Measurements from ENCODE around the gene DRC3.
"Not testable (repeated sequence)": the region's sequence is repeated elsewhere in the genome, so short reads cannot be mapped to it uniquely, and the experiment has no call there.

The DRC3 gene, protein sequence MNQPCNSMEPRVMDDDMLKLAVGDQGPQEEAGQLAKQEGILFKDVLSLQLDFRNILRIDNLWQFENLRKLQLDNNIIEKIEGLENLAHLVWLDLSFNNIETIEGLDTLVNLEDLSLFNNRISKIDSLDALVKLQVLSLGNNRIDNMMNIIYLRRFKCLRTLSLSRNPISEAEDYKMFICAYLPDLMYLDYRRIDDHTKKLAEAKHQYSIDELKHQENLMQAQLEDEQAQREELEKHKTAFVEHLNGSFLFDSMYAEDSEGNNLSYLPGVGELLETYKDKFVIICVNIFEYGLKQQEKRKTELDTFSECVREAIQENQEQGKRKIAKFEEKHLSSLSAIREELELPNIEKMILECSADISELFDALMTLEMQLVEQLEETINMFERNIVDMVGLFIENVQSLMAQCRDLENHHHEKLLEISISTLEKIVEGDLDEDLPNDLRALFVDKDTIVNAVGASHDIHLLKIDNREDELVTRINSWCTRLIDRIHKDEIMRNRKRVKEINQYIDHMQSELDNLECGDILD

GRCh38 chr17:17972126-17972951 lies at the start of gene DRC3, which contains the start of gene TOM1L2:
Gene DRC3 (plus strand): TSS chr17:17972862. CDS start chr17:17977599, 4,737 bp downstream.
Gene TOM1L2 (minus strand): TSS chr17:17972400. CDS start chr17:17972313, 87 bp downstream.
- DNase-seq (ENCODE audit: low read depth in 2 of 3, low spot score in 2 of 3): peak; percentile 96 to 99 (median 99)

- no peak for DNase-seq (ENCODE audit: low read depth in 2 of 3, low spot score in 2 of 3)
Measured at GRCh38 chr17:17924131-17924856, 48.4 kb upstream of the DRC3 start.

GRCh38 chr17:17924857-17925250 lies 47.8 kb upstream of the DRC3 start:
- no peak for DNase-seq (ENCODE audit: low read depth in 2 of 3, low spot score in 2 of 3)

DNA sequence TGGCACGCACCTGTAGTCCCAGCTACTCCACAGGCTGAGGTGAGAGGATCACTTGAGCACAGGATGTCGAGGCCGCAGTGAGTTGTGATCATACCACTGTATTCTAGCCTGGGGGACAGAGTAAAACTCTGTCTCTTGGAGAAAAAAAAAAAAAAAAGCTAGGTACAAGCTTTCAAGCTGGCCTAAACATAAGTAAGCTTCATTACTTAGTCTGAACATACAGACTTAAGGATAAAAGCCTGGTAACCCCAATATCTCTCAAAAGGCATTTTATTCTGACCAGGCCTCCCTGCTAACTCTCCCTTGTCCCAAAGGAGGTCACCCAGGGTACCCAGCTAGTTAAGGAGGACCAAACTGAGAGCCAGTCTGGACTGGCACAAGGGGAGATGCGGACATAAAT lies 46.6 kb upstream of the DRC3 start:
- DNase-seq (ENCODE audit: low read depth in 2 of 3, low spot score in 2 of 3): no peak

GRCh38 chr17:17926840-17927449 lies 45.7 kb upstream of the DRC3 start:
- DNase-seq (ENCODE audit: low read depth in 2 of 3, low spot score in 2 of 3): no peak

- no peak for DNase-seq (ENCODE audit: low read depth in 2 of 3, low spot score in 2 of 3)
Measured at GRCh38 chr17:17928398-17929287, 44.0 kb upstream of the DRC3 start.

DNA sequence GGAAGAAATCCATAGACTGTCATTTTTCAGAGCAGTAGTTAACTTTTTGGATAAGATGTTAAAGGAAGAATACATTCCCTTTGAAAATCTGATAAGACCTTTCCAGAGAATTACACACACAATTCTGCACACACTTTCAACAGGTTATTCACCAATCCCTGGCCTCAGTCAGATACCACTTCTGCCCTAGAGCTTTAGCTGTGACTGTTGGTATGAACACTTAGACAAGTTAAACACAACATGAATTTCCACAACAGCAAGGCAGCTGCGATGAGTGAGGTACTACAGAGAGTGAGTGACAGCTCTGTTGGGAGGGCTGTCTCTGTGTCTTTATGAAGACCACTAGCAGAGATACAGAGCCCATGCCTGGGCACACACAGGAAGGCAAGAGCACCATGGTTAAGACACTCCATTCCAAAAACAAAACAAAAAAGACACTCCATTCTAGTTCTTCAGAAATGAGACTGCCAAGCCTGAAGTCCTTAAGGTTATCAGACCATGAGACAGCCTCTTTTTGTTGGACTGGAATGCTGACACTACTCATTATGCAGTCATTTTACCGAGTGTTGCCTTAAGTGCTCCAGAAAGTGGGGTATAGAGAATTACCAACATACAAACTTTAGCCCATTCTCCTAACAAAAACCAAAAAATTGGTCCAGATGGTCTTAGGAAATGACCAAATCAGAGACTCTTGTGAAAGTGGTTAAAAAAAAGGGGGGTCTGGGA lies 42.8 kb upstream of the DRC3 start:
- no peak for DNase-seq (ENCODE audit: low read depth in 2 of 3, low spot score in 2 of 3)

- DNase-seq (ENCODE audit: low read depth in 2 of 3, low spot score in 2 of 3): no peak
Measured at GRCh38 chr17:17930674-17931073, 42.0 kb upstream of the DRC3 start.

DNA sequence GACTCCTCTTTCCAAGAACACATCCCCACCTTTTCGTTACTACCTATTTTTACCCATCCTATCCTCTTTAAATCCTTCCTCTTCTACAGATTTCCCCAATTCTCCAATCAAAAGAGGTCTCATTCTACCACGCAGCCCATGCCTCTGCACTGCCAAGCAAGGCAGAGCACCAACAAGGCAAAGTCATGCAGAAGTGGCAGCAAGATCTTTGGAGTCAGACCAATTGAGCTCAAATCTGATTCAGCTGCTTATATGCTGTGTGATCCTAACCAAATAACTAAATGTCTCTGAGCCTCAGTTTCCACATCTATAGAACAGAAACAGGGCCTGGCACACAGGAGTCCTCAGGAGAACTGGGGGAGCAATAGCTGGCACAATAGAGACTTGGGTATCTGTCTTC lies 41.5 kb upstream of the DRC3 start:
- no peak for DNase-seq (ENCODE audit: low read depth in 2 of 3, low spot score in 2 of 3)

GRCh38 chr17:17933775-17934174 lies 38.9 kb upstream of the DRC3 start:
- DNase-seq (ENCODE audit: low read depth in 2 of 3, low spot score in 2 of 3): no peak

DNA sequence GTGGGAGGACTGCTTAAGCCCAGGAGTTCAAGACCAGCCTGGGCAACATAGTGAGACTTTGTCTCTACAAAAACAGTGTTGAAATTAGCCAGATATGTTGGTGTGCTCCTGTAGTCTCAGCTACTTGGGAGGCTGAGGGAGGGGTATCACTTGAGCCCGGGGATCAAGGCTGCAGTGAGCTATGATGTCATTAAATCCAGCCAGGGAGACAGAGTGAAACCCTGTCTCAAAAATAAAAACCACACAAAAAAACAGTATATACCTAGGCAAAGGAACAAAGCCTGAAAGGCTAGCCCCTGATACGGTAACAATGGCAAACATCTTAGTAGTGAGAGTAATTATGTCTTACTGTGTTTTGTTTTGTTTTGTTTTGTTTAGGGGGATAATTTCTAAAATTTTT lies 38.4 kb upstream of the DRC3 start:
- DNase-seq (ENCODE audit: low read depth in 2 of 3, low spot score in 2 of 3): no peak

GRCh38 chr17:17934806-17935205 lies 37.9 kb upstream of the DRC3 start:
- DNase-seq (ENCODE audit: low read depth in 2 of 3, low spot score in 2 of 3): no peak

GRCh38 chr17:17935321-17936271 lies 37.1 kb upstream of the DRC3 start:
- DNase-seq (ENCODE audit: low read depth in 2 of 3, low spot score in 2 of 3): no peak

- DNase-seq (ENCODE audit: low read depth in 2 of 3, low spot score in 2 of 3): no peak
Measured at GRCh38 chr17:17937201-17937853, 35.3 kb upstream of the DRC3 start.

- no peak for DNase-seq (ENCODE audit: low read depth in 2 of 3, low spot score in 2 of 3)
Measured at GRCh38 chr17:17937958-17938357, 34.7 kb upstream of the DRC3 start.

GRCh38 chr17:17938388-17939107 lies 34.1 kb upstream of the DRC3 start:
- DNase-seq (ENCODE audit: low read depth in 2 of 3, low spot score in 2 of 3): no peak

DNA sequence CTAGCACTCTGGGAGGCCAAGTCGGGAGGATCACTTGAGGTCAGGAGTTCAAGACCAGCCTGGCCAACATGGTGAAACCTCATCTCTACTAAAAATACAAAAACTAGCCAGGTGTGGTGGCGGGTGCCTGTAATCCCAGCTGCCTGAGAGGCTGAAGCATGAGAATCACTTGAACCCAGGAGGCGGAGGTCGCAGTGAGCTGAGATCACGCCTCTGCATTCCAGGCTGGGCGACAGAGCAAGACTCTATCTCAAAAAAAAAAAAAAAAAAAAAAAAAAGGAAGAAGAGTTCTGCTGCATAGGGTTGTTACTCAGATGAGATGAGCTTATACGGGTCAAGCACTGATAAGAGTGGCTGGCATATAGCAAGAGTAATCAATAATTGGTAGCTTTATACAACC lies 32.7 kb upstream of the DRC3 start:
- DNase-seq (ENCODE audit: low read depth in 2 of 3, low spot score in 2 of 3): not testable (repeated sequence)

Data from activated CD8-positive, alpha-beta memory T cell treated with anti-CD3 and anti-CD28 coated beads for 48 hours (primary cell).